Endodermal cell (in vitro differentiated cells): ENCODE measurements around the gene ADH5. TPM values are rescaled to one million over a fixed set of nuclear protein-coding genes. Genes with fewer than 3 reads are reported as not detected.

Experiments
- DNase-seq: peaks from one replicate; pipeline ENCODE4 v3.0.0-alpha.2; 2017
- H3K27ac ChIP-seq: 2 replicates; pipeline ENCODE4 v1.5.1; 2013; ENCODE audit warnings: mild to moderate bottlenecking, low read depth, low read length, moderate library complexity
- H3K27me3 ChIP-seq: 2 replicates; pipeline ENCODE4 v1.6.1; 2013; ENCODE audit warnings: mild to moderate bottlenecking, low read length, moderate library complexity; ENCODE audit not compliant: insufficient read depth, control insufficient read depth, poor library complexity, severe bottlenecking
- H3K36me3 ChIP-seq: 2 replicates; pipeline ENCODE4 v1.7.0; 2013; ENCODE audit warnings: mild to moderate bottlenecking, low read length, moderate library complexity; ENCODE audit not compliant: control insufficient read depth, insufficient read depth
- H3K4me1 ChIP-seq: one replicate; pipeline ENCODE4 v1.7.0; 2013; ENCODE audit warnings: low read length; ENCODE audit not compliant: control insufficient read depth, insufficient read depth
- H3K4me3 ChIP-seq: 2 replicates; pipeline ENCODE4 v1.5.1; 2013; ENCODE audit warnings: mild to moderate bottlenecking, low read length, moderate library complexity
- H3K9ac ChIP-seq: 2 replicates; pipeline ENCODE4 v1.6.1; 2013; ENCODE audit warnings: mild to moderate bottlenecking, low read length, moderate library complexity; ENCODE audit not compliant: poor library complexity, severe bottlenecking; ENCODE audit errors: extremely low read depth
- H3K9me3 ChIP-seq: 2 replicates; pipeline ENCODE4 v1.6.1; 2013; ENCODE audit warnings: mild to moderate bottlenecking, low read length, moderate library complexity; ENCODE audit not compliant: control insufficient read depth
- H3K27ac Mint-ChIP-seq: 2 replicates; pipeline ENCODE4 v1.8.0; 2020; ENCODE audit warnings: mixed read lengths
- H3K27me3 Mint-ChIP-seq: 2 replicates; pipeline ENCODE4 v1.8.0; 2021; ENCODE audit warnings: mild to moderate bottlenecking, mixed read lengths; ENCODE audit not compliant: insufficient read depth
- H3K36me3 Mint-ChIP-seq: 2 replicates; pipeline ENCODE4 v1.8.0; 2020; ENCODE audit warnings: low read depth, mixed read lengths
- H3K4me1 Mint-ChIP-seq: 2 replicates; pipeline ENCODE4 v1.8.0; 2020; ENCODE audit warnings: mixed read lengths
- H3K4me3 Mint-ChIP-seq: 2 replicates; pipeline ENCODE4 v1.8.0; 2020; ENCODE audit warnings: mild to moderate bottlenecking, moderate library complexity, mixed read lengths
- H3K9me3 Mint-ChIP-seq: 2 replicates; pipeline ENCODE4 v1.8.0; 2020; ENCODE audit warnings: mild to moderate bottlenecking, mixed read lengths
- WGBS, 2 experiments: methylation state at CpG; one replicate each; pipeline versions ENCODE4 v1.1.5 to v1.1.7; 2013; ENCODE audit warnings: missing lambda C conversion rate in 2 of 2, mixed read lengths in 1 of 2; ENCODE audit not compliant: insufficient coverage in 1 of 2, insufficient read length in 1 of 2; 5-methylcytosine and 5-hydroxymethylcytosine counted together
- total RNA-seq, 2 donors: library from RNA; stranded (reverse); fragmentation: NEBNext Ultra II Directional in 1 of 2; extraction: Animal tissue kit (Norgen Biotek cat#: 25700) in 1 of 2; gene quantifications; 2 replicates in 1 of 2; 3 replicates in 1 of 2; pipeline ENCODE4 v1.2.1, GENCODE V29; 2021
- TF ChIP-seq, protein P1 (sequence below): fragments of 200-600 bp; sonication (generic); conservative IDR thresholded peaks from 2 replicates; pipeline ENCODE4 v1.5.0; 2021; ENCODE audit warnings: antibody characterized with exemption, mild to moderate bottlenecking

The ADH5 gene
- total RNA-seq, 2 donors from 2014 or later = 272 to 317 TPM

DNA sequence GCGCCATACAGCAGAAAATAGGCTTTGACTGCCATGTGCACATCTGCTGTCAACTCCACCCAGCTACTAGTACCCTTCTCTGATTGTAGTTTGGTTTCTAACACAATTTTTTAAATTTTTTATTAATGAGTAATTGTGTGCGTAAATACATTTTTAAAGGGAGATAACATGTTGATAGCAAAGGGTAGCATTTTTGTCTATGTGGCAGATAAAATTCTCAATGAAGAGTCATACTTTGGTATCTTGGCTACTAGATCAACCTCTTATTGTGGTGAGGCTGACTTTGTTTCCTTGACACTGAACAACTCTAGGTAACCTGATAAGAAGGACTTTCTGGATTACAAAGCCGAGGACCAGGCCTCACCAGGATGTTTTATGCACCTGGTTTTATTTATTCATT lies 46.0 kb upstream of the ADH5 start:
- Mint-ChIP-seq H3K27me3 (no peaks in the 10 kb centered on the region), H3K36me3 (peaks cover 3% of the 10 kb centered on the region), H3K4me3 (no peak overlapping the region), H3K27ac (no peak overlapping the region), H3K9me3 (peaks cover 7% of the 10 kb centered on the region), H3K4me1 (no peaks in the 10 kb centered on the region)
- H3K27me3 ChIP-seq = no peaks in the 10 kb centered on the region
- no peak overlapping the region for H3K9ac ChIP-seq
- no peaks in the 10 kb centered on the region for H3K36me3 ChIP-seq
- TF ChIP-seq, protein P1, sequence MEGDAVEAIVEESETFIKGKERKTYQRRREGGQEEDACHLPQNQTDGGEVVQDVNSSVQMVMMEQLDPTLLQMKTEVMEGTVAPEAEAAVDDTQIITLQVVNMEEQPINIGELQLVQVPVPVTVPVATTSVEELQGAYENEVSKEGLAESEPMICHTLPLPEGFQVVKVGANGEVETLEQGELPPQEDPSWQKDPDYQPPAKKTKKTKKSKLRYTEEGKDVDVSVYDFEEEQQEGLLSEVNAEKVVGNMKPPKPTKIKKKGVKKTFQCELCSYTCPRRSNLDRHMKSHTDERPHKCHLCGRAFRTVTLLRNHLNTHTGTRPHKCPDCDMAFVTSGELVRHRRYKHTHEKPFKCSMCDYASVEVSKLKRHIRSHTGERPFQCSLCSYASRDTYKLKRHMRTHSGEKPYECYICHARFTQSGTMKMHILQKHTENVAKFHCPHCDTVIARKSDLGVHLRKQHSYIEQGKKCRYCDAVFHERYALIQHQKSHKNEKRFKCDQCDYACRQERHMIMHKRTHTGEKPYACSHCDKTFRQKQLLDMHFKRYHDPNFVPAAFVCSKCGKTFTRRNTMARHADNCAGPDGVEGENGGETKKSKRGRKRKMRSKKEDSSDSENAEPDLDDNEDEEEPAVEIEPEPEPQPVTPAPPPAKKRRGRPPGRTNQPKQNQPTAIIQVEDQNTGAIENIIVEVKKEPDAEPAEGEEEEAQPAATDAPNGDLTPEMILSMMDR = no peak
- H3K4me1 ChIP-seq = no peaks in the 10 kb centered on the region
- no peak overlapping the region for H3K4me3 ChIP-seq
- H3K27ac ChIP-seq = no peak overlapping the region
- peaks cover 10% of the 10 kb centered on the region for H3K9me3 ChIP-seq
- WGBS, 2 experiments = 90 to 100% methylated on average over 2 to 3 of the region's 3 CpGs
- no peak for DNase-seq

DNA sequence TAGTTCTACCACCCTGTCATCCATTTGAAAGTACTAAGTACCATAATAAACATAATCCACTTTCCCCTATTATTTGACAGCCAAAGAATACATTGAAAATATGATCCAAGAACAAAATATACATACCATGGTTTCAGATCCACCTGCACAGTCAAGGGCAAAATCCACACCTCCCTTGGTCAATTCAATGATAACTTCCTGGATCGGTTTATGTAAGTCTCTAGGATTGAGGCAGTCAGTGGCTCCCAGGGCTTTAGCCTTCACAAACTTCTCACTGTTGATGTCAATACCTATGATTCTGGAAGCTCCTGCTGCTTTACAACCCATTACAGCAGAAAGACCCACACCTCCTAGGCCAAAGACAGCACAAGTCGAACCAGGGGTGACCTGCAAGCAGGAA lies 42.8 kb upstream of the ADH5 start:
- no peaks in the 10 kb centered on the region for H3K4me1 Mint-ChIP-seq

GRCh38 chr4:99126376-99126775 lies 37.8 kb upstream of the ADH5 start:
- no peaks in the 10 kb centered on the region for H3K27me3 ChIP-seq
- Mint-ChIP-seq H3K36me3 (peaks cover 3% of the 10 kb centered on the region), H3K27me3 (no peaks in the 10 kb centered on the region), H3K27ac (no peak overlapping the region), H3K9me3 (peaks cover 24% of the 10 kb centered on the region), H3K4me1 (no peaks in the 10 kb centered on the region), H3K4me3 (no peak overlapping the region)
- no peaks in the 10 kb centered on the region for H3K36me3 ChIP-seq
- H3K4me3 ChIP-seq = no peak overlapping the region
- H3K27ac ChIP-seq = no peak overlapping the region
- no peaks in the 10 kb centered on the region for H3K4me1 ChIP-seq
- H3K9me3 ChIP-seq = peaks cover 17% of the 10 kb centered on the region
- no peak for DNase-seq
- WGBS, 2 experiments = 78 to 80% methylated on average over 1 of the region's 1 CpG
- H3K9ac ChIP-seq = no peak overlapping the region
- TF ChIP-seq, protein P1 = no peak

More for the DNA sequence above, 42.8 kb upstream of the ADH5 start:
- TF ChIP-seq, protein P1 = no peak
- Histone ChIP-seq H3K27me3 (no peaks in the 10 kb centered on the region), H3K27ac (no peak overlapping the region), H3K9me3 (peaks cover 17% of the 10 kb centered on the region), H3K4me1 (no peaks in the 10 kb centered on the region), H3K9ac (no peak overlapping the region), H3K36me3 (no peaks in the 10 kb centered on the region), H3K4me3 (no peak overlapping the region)
- Mint-ChIP-seq H3K9me3 (peaks cover 24% of the 10 kb centered on the region), H3K36me3 (peaks cover 3% of the 10 kb centered on the region), H3K27ac (no peak overlapping the region), H3K27me3 (no peaks in the 10 kb centered on the region), H3K4me3 (no peak overlapping the region)
- no peak for DNase-seq
- 45% methylated on average over 2 of the region's 2 CpGs; no CpG with 5 or more reads in 1 of the 2 experiments for WGBS, 2 experiments
